Stimulated activated naive B cell treated with anti-CD40 and anti-IgM and Interleukin-4, amounts not matched to agents 10 μg/mL and 1 μg/mL and 100 μg/mL, for 72 hours (primary cell): ENCODE data around the gene SPRN.
"Not testable (repeated sequence)": the region's sequence is repeated elsewhere in the genome, so short reads cannot be mapped to it uniquely, and the experiment has no call there.

Experiments used
- ATAC-seq, 2 donors: fragments of 150-1000 bp; cut with Tn5 transposase; replicated peaks; 2 replicates each; pipeline ENCODE4 v1.10.0; 2021; ENCODE audit warnings: moderate library complexity in 1 of 2
- DNase-seq: peaks from one replicate; pipeline ENCODE4 v3.0.0; 2021
- H3K27ac Mint-ChIP-seq: one replicate; pipeline ENCODE4 v1.8.0; 2022; ENCODE audit warnings: mild to moderate bottlenecking, mixed read lengths
- H3K27me3 Mint-ChIP-seq, 2 donors: one replicate each; pipeline ENCODE4 v1.8.0; 2022; ENCODE audit warnings: mixed read lengths in 2 of 2
- H3K36me3 Mint-ChIP-seq, 2 donors: one replicate each; pipeline ENCODE4 v1.8.0; 2022; ENCODE audit warnings: mixed read lengths in 2 of 2, mild to moderate bottlenecking in 1 of 2
- H3K4me1 Mint-ChIP-seq, 2 donors: one replicate each; pipeline ENCODE4 v1.8.0; 2022; ENCODE audit warnings: mixed read lengths in 2 of 2, mild to moderate bottlenecking in 1 of 2
- H3K4me3 Mint-ChIP-seq, 2 donors: one replicate each; pipeline ENCODE4 v1.8.0; 2022; ENCODE audit warnings: mild to moderate bottlenecking in 2 of 2, mixed read lengths in 2 of 2, moderate library complexity in 1 of 2
- H3K9me3 Mint-ChIP-seq, 2 donors: one replicate each; pipeline ENCODE4 v1.8.0; 2022; ENCODE audit warnings: mixed read lengths in 2 of 2, mild to moderate bottlenecking in 1 of 2

The SPRN gene

GRCh38 chr10:133438711-133439273 is 14.4 kb upstream of the SPRN start:
- H3K4me3 Mint-ChIP-seq: no peak overlapping the region
- peaks cover 3 to 5% of the 10 kb centered on the region in 2 donors for H3K9me3 Mint-ChIP-seq
- no peak overlapping the region for H3K27ac Mint-ChIP-seq
- no peak for DNase-seq
- peaks cover 2 to 12% of the 10 kb centered on the region in 2 donors for H3K36me3 Mint-ChIP-seq
- H3K27me3 Mint-ChIP-seq: peaks cover 0 to 6% of the 10 kb centered on the region in 2 donors
- peak; percentile 51 to 71 for ATAC-seq
- peaks cover 7 to 11% of the 10 kb centered on the region in 2 donors for H3K4me1 Mint-ChIP-seq

GRCh38 chr10:133432789-133433188 is 8.4 kb upstream of the SPRN start:
- H3K36me3 Mint-ChIP-seq, DNase-seq, H3K27ac Mint-ChIP-seq, H3K4me3 Mint-ChIP-seq, H3K9me3 Mint-ChIP-seq, H3K27me3 Mint-ChIP-seq, ATAC-seq, H3K4me1 Mint-ChIP-seq: not testable (repeated sequence)

- not testable (repeated sequence) for H3K4me1 Mint-ChIP-seq, H3K36me3 Mint-ChIP-seq, H3K27me3 Mint-ChIP-seq, ATAC-seq, H3K4me3 Mint-ChIP-seq, H3K9me3 Mint-ChIP-seq, DNase-seq, H3K27ac Mint-ChIP-seq
These were observed 7.6 kb upstream of the SPRN start for GRCh38 chr10:133431888-133432613.

- H3K4me1 Mint-ChIP-seq, H3K9me3 Mint-ChIP-seq, ATAC-seq, DNase-seq, H3K4me3 Mint-ChIP-seq, H3K36me3 Mint-ChIP-seq, H3K27ac Mint-ChIP-seq, H3K27me3 Mint-ChIP-seq: not testable (repeated sequence)
These were observed 5.1 kb upstream of the SPRN start for GRCh38 chr10:133429571-133429970.

- not testable (repeated sequence) for H3K9me3 Mint-ChIP-seq
These were observed 323 bp downstream of the SPRN start for GRCh38 chr10:133424102-133424501.

GRCh38 chr10:133422807-133423771 is 1.3 kb downstream of the SPRN start:
- Mint-ChIP-seq H3K9me3 (no peaks in the 10 kb centered on the region), H3K36me3 (peaks cover 19 to 29% of the 10 kb centered on the region in 2 donors), H3K4me1 (peaks cover 8 to 12% of the 10 kb centered on the region in 2 donors), H3K4me3 (peak overlapping the region; percentile 78 to 83), H3K27me3 (no peaks in the 10 kb centered on the region), H3K27ac (peak overlapping the region; percentile 31)
- peak; percentile 52 to 58 for ATAC-seq
- peak; percentile 6 for DNase-seq

More at GRCh38 chr10:133424102-133424501, 323 bp downstream of the SPRN start:
- ATAC-seq: peak; percentile 32 to 46
- H3K27ac Mint-ChIP-seq, H3K4me3 Mint-ChIP-seq, H3K27me3 Mint-ChIP-seq, DNase-seq: not testable (repeated sequence)
- peaks cover 15 to 20% of the 10 kb centered on the region in 2 donors for H3K36me3 Mint-ChIP-seq
- H3K4me1 Mint-ChIP-seq: peaks cover 8 to 12% of the 10 kb centered on the region in 2 donors

GRCh38 chr10:133422223-133422806 is 2.1 kb downstream of the SPRN start:
- Mint-ChIP-seq H3K9me3 (no peaks in the 10 kb centered on the region), H3K4me3 (peak overlapping the region; percentile 66 to 77)

GRCh38 chr10:133421336-133422222 is 2.8 kb downstream of the SPRN start:
- DNase-seq: peak; percentile 0
- Mint-ChIP-seq H3K4me3 (peak overlapping the region in 1 of 2 donors; percentile 45), H3K27me3 (no peaks in the 10 kb centered on the region), H3K9me3 (no peaks in the 10 kb centered on the region), H3K27ac (peak overlapping the region; percentile 51), H3K36me3 (peaks cover 20 to 29% of the 10 kb centered on the region in 2 donors), H3K4me1 (peaks cover 8 to 12% of the 10 kb centered on the region in 2 donors)
- no peak for ATAC-seq

More at GRCh38 chr10:133422223-133422806, 2.1 kb downstream of the SPRN start:
- Mint-ChIP-seq H3K4me1 (peaks cover 8 to 12% of the 10 kb centered on the region in 2 donors), H3K27ac (no peak overlapping the region), H3K27me3 (no peaks in the 10 kb centered on the region), H3K36me3 (peaks cover 20 to 29% of the 10 kb centered on the region in 2 donors)
- ATAC-seq: no peak
- no peak for DNase-seq

GRCh38 chr10:133420579-133420978 is 3.8 kb downstream of the SPRN start:
- no peak for ATAC-seq
- H3K4me1 Mint-ChIP-seq: peaks cover 8 to 12% of the 10 kb centered on the region in 2 donors
- H3K27me3 Mint-ChIP-seq: no peaks in the 10 kb centered on the region
- no peak for DNase-seq
- H3K27ac Mint-ChIP-seq: no peak overlapping the region
- H3K9me3 Mint-ChIP-seq: peaks cover 0 to 2% of the 10 kb centered on the region in 2 donors
- no peak overlapping the region for H3K4me3 Mint-ChIP-seq
- H3K36me3 Mint-ChIP-seq: peaks cover 25 to 36% of the 10 kb centered on the region in 2 donors

- Mint-ChIP-seq H3K4me3 (no peak overlapping the region), H3K36me3 (peaks cover 30 to 42% of the 10 kb centered on the region in 2 donors), H3K4me1 (peaks cover 8 to 12% of the 10 kb centered on the region in 2 donors), H3K27me3 (no peaks in the 10 kb centered on the region), H3K9me3 (peaks cover 0 to 4% of the 10 kb centered on the region in 2 donors), H3K27ac (no peak overlapping the region)
- no peak for DNase-seq
- no peak for ATAC-seq
These were observed 4.4 kb downstream of the SPRN start for GRCh38 chr10:133420028-133420427.

- Mint-ChIP-seq H3K27me3 (no peaks in the 10 kb centered on the region), H3K27ac (no peak overlapping the region), H3K9me3 (peaks cover 0 to 4% of the 10 kb centered on the region in 2 donors), H3K4me3 (no peak overlapping the region), H3K36me3 (peaks cover 37 to 48% of the 10 kb centered on the region in 2 donors), H3K4me1 (peaks cover 8 to 12% of the 10 kb centered on the region in 2 donors)
- DNase-seq (no peak), ATAC-seq (no peak)
These were observed 5.0 kb downstream of the SPRN start for GRCh38 chr10:133419211-133419950.

GRCh38 chr10:133418289-133418993 is 6.0 kb downstream of the SPRN start:
- Mint-ChIP-seq H3K4me3 (no peak overlapping the region), H3K9me3 (peaks cover 0 to 4% of the 10 kb centered on the region in 2 donors), H3K27me3 (no peaks in the 10 kb centered on the region), H3K4me1 (peaks cover 6 to 12% of the 10 kb centered on the region in 2 donors), H3K36me3 (peaks cover 41 to 53% of the 10 kb centered on the region in 2 donors), H3K27ac (peak overlapping the region; percentile 66)
- ATAC-seq: no peak
- no peak for DNase-seq
